ENCODE results near the gene PES1. TPM values are rescaled to one million over a fixed set of nuclear protein-coding genes. Genes with fewer than 3 reads are reported as not detected.
"Not testable (repeated sequence)": the region's sequence is repeated elsewhere in the genome, so short reads cannot be mapped to it uniquely, and the experiment has no call there.

PES1 gene
- total and polyA plus RNA-seq, 3 donors from 2014 or later: 80.3 to 99.4 (median 96.5) TPM

DNA sequence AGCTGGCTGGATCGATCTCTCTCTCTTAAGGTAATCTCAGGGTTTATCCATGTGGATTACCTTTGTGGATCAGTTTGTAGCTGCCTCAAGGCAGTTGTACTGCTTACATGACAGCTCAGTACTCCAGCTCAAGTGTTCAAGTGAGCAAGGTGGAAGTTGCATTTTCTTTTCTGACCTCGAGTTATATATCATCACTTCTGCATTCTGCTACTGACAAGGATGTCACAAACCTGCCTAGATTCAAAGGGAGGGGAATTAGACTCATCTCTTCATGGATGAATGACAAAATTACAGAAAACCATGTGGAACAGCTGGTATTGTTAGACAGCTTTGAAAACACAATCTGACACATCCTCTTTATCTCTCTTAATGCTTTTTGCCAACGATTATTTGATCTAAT, 9.2 kb upstream of the PES1 start:
- H3K36me3 ChIP-seq (ENCODE audit: low read depth, missing control alignments): no peaks in the 10 kb centered on the region
- H3K27ac ChIP-seq: no peak overlapping the region
- no peak for TF ChIP-seq POLR2A (IDR thresholded peaks at IDR 0.05)
- TF ChIP-seq, protein P1, sequence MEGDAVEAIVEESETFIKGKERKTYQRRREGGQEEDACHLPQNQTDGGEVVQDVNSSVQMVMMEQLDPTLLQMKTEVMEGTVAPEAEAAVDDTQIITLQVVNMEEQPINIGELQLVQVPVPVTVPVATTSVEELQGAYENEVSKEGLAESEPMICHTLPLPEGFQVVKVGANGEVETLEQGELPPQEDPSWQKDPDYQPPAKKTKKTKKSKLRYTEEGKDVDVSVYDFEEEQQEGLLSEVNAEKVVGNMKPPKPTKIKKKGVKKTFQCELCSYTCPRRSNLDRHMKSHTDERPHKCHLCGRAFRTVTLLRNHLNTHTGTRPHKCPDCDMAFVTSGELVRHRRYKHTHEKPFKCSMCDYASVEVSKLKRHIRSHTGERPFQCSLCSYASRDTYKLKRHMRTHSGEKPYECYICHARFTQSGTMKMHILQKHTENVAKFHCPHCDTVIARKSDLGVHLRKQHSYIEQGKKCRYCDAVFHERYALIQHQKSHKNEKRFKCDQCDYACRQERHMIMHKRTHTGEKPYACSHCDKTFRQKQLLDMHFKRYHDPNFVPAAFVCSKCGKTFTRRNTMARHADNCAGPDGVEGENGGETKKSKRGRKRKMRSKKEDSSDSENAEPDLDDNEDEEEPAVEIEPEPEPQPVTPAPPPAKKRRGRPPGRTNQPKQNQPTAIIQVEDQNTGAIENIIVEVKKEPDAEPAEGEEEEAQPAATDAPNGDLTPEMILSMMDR (IDR thresholded peaks at IDR 0.05): no peak
- no peaks in the 10 kb centered on the region for H3K4me1 ChIP-seq
- intact Hi-C loops (cut with DNase I; ENCODE audit: low total_unique reads): no loop called here
- WGBS, 2 donors: 55 to 60% methylated on average over 3 of the region's 3 CpGs
- DNase-seq: no peak
- no peaks in the 10 kb centered on the region for H3K9me3 ChIP-seq
- H3K27me3 ChIP-seq: no peaks in the 10 kb centered on the region
- H3K4me3 ChIP-seq: no peak overlapping the region

GRCh38 chr22:30598986-30599385, 7.3 kb upstream of the PES1 start:
- TF ChIP-seq, protein P1 (IDR thresholded peaks at IDR 0.05): no peak
- TF ChIP-seq POLR2A (IDR thresholded peaks at IDR 0.05): no peak

DNA sequence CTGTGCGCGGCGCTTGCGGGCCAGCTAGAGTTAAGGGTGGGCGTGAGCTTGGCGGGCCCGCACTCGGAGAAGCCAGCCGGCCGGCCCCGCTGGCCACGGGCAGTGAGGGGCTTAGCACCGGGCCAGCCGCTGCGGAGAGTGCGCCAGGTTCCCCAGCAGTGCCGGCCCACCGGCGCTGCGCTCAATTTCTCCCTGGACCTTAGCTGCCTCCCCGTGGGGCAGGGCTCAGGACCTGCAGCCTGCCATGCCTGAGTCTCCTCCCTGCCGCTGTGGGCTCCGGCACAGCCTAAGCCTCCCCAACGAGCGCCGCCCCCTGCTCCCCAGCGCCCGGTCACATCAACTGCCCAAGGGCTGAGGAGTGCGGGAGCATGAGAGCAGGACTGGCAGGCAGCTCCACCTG, 5.2 kb upstream of the PES1 start:
- 64 to 72% methylated on average over 17 to 29 of the region's 29 CpGs for WGBS, 2 donors
- intact Hi-C loops (cut with DNase I; ENCODE audit: low total_unique reads): no loop called here
- no peak for DNase-seq
- Histone ChIP-seq H3K36me3 (ENCODE audit: low read depth, missing control alignments) (no peaks in the 10 kb centered on the region), H3K4me3 (peak overlapping the region in 1 of 2 donors; percentile 17), H3K27ac (peak overlapping the region in 1 of 2 donors; percentile 15), H3K9me3 (no peaks in the 10 kb centered on the region), H3K27me3 (no peaks in the 10 kb centered on the region), H3K4me1 (no peaks in the 10 kb centered on the region)
- TF ChIP-seq POLR2A (IDR thresholded peaks at IDR 0.05): no peak
- TF ChIP-seq, protein P1 (IDR thresholded peaks at IDR 0.05): no peak

More at GRCh38 chr22:30598986-30599385, 7.3 kb upstream of the PES1 start:
- no peaks in the 10 kb centered on the region for H3K27me3 ChIP-seq
- DNase-seq: no peak
- intact Hi-C loops (cut with DNase I; ENCODE audit: low total_unique reads): no loop called here
- H3K36me3 ChIP-seq (ENCODE audit: low read depth, missing control alignments): no peaks in the 10 kb centered on the region
- H3K4me1 ChIP-seq: no peaks in the 10 kb centered on the region
- H3K4me3 ChIP-seq: no peak overlapping the region
- WGBS, 2 donors: 61 to 87% methylated on average over 3 of the region's 3 CpGs
- no peak overlapping the region for H3K27ac ChIP-seq
- H3K9me3 ChIP-seq: no peaks in the 10 kb centered on the region

DNA sequence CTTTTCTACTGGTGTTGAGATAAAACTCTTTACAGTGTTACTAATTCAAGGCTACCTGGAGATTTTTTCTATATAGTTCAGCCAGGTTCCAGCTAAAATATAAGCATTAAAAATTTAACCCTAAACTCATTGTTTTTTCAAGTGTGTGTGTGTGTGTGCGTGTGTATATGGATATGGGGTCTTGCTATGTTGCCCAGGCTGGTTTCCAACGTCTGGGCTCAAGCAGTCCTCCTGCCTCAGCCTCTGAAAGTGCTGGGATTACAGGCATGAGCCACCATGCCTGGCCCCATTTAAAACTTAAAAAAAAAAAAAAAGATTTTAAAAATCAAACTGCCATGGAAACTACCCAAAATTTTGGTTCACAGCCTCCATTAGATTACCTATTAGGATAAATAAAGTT, 4.5 kb upstream of the PES1 start:
- H3K27ac ChIP-seq: no peak overlapping the region
- WGBS, 2 donors: 52 to 58% methylated on average over 2 of the region's 2 CpGs
- no peaks in the 10 kb centered on the region for H3K27me3 ChIP-seq
- no peak for DNase-seq
- H3K9me3 ChIP-seq: no peaks in the 10 kb centered on the region
- no peaks in the 10 kb centered on the region for H3K36me3 ChIP-seq (ENCODE audit: low read depth, missing control alignments)
- no peak for TF ChIP-seq POLR2A (IDR thresholded peaks at IDR 0.05)
- TF ChIP-seq, protein P1 (IDR thresholded peaks at IDR 0.05): no peak
- no peaks in the 10 kb centered on the region for H3K4me1 ChIP-seq
- intact Hi-C loops (cut with DNase I; ENCODE audit: low total_unique reads): no loop called here
- H3K4me3 ChIP-seq: peak overlapping the region in 1 of 2 donors; percentile 17

- intact Hi-C loops (cut with DNase I; ENCODE audit: low total_unique reads); H3K9me3 ChIP-seq; H3K27me3 ChIP-seq; DNase-seq; H3K36me3 ChIP-seq (ENCODE audit: low read depth, missing control alignments); H3K27ac ChIP-seq: not testable (repeated sequence)
- peaks cover 12% of the 10 kb centered on the region for H3K4me1 ChIP-seq
- 25 to 28% methylated on average over 18 of the region's 18 CpGs for whole genome bisulfite sequencing, 2 donors
- H3K4me3 ChIP-seq: peak overlapping the region; percentile 85 to 90
Measured at GRCh38 chr22:30592360-30592713, 627 bp upstream of the PES1 start.

Measured in testis (tissue), 3 donors.